Neural crest cell (in vitro differentiated cells): ENCODE measurements around the gene CNTN4. TPM values are rescaled to one million over a fixed set of nuclear protein-coding genes. Genes with fewer than 3 reads are reported as not detected.

Experiments used
- DNase-seq: peaks from one replicate; pipeline ENCODE4 v3.0.0; 2021; ENCODE audit warnings: low read depth, mixed read lengths, low spot score
- H3K27ac Mint-ChIP-seq: one replicate; pipeline ENCODE4 v1.8.0; 2021; ENCODE audit warnings: mild to moderate bottlenecking, mixed read lengths; ENCODE audit not compliant: unreplicated experiment
- H3K27me3 Mint-ChIP-seq: 2 replicates; pipeline ENCODE4 v1.8.0; 2021; ENCODE audit warnings: low read depth, mild to moderate bottlenecking, mixed read lengths
- H3K36me3 Mint-ChIP-seq: 2 replicates; pipeline ENCODE4 v1.8.0; 2021; ENCODE audit warnings: low read depth, mild to moderate bottlenecking, mixed read lengths
- H3K4me1 Mint-ChIP-seq: 2 replicates; pipeline ENCODE4 v1.8.0; 2021; ENCODE audit warnings: mixed read lengths
- H3K4me3 Mint-ChIP-seq: one replicate; pipeline ENCODE4 v1.8.0; 2021; ENCODE audit warnings: mild to moderate bottlenecking, mixed read lengths
- H3K9me3 Mint-ChIP-seq: 2 replicates; pipeline ENCODE4 v1.8.0; 2021; ENCODE audit warnings: mixed read lengths
- CTCF ChIP-seq: fragments of 200-600 bp; sonication (generic); conservative IDR thresholded peaks from 2 replicates; pipeline ENCODE4 v1.5.0; 2021; ENCODE audit warnings: antibody characterized with exemption, mild to moderate bottlenecking
- total RNA-seq: library from RNA; stranded (reverse); gene quantifications from 2 replicates; pipeline ENCODE4 v1.2.1, GENCODE V29; 2021

The CNTN4 gene
- total RNA-seq, 1 donor from 2014 or later = 2.9 TPM

GRCh38 chr3:2650746-2651145 lies 552.1 kb downstream of the CNTN4 start:
- Mint-ChIP-seq H3K27me3 (no peaks in the 10 kb centered on the region), H3K4me1 (no peaks in the 10 kb centered on the region), H3K36me3 (no peaks in the 10 kb centered on the region), H3K27ac (no peak overlapping the region), H3K4me3 (no peak overlapping the region), H3K9me3 (peaks cover 7% of the 10 kb centered on the region)
- no peak for DNase-seq
- TF ChIP-seq CTCF = no peak

GRCh38 chr3:2652386-2652785 lies 553.7 kb downstream of the CNTN4 start:
- no peak for TF ChIP-seq CTCF
- Mint-ChIP-seq H3K36me3 (no peaks in the 10 kb centered on the region), H3K4me1 (no peaks in the 10 kb centered on the region), H3K27ac (no peak overlapping the region), H3K27me3 (no peaks in the 10 kb centered on the region), H3K4me3 (no peak overlapping the region), H3K9me3 (peaks cover 7% of the 10 kb centered on the region)
- no peak for DNase-seq

- peaks cover 4% of the 10 kb centered on the region for H3K9me3 Mint-ChIP-seq
- no peak overlapping the region for H3K4me3 Mint-ChIP-seq
- H3K27me3 Mint-ChIP-seq = no peaks in the 10 kb centered on the region
- H3K36me3 Mint-ChIP-seq = no peaks in the 10 kb centered on the region
- TF ChIP-seq CTCF = no peak
- no peaks in the 10 kb centered on the region for H3K4me1 Mint-ChIP-seq
- no peak overlapping the region for H3K27ac Mint-ChIP-seq
- no peak for DNase-seq
Observed at GRCh38 chr3:2653706-2654105, 555.0 kb downstream of the CNTN4 start.

GRCh38 chr3:2655229-2655701 lies 556.6 kb downstream of the CNTN4 start:
- no peak for DNase-seq
- Mint-ChIP-seq H3K27ac (no peak overlapping the region), H3K4me1 (no peaks in the 10 kb centered on the region), H3K27me3 (no peaks in the 10 kb centered on the region), H3K4me3 (no peak overlapping the region), H3K36me3 (no peaks in the 10 kb centered on the region), H3K9me3 (no peaks in the 10 kb centered on the region)
- TF ChIP-seq CTCF = no peak

GRCh38 chr3:2656806-2657777 lies 558.4 kb downstream of the CNTN4 start:
- H3K4me3 Mint-ChIP-seq = no peak overlapping the region
- no peak for TF ChIP-seq CTCF
- no peak for DNase-seq
- H3K4me1 Mint-ChIP-seq = no peaks in the 10 kb centered on the region
- no peaks in the 10 kb centered on the region for H3K9me3 Mint-ChIP-seq
- H3K36me3 Mint-ChIP-seq = no peaks in the 10 kb centered on the region
- no peak overlapping the region for H3K27ac Mint-ChIP-seq
- no peaks in the 10 kb centered on the region for H3K27me3 Mint-ChIP-seq
